OCI-LY1 (cell line): Measurements from ENCODE around the gene FKBP10.

ENCODE experiments used
- H2AFZ ChIP-seq: fragments of 200-600 bp; sonication (generic), shearing (Covaris generic); 2 replicates; pipeline ENCODE4 v1.6.0; 2014; ENCODE audit warnings: antibody characterized with exemption, mild to moderate bottlenecking, low read length
- H3F3A ChIP-seq: fragments of 200-600 bp; sonication (generic), shearing (Covaris generic); 2 replicates; pipeline ENCODE4 v1.6.0; 2014; ENCODE audit warnings: mild to moderate bottlenecking, antibody characterized with exemption, low read length, moderate library complexity; ENCODE audit not compliant: insufficient read depth
- H3K27ac ChIP-seq: fragments of 200-600 bp; sonication (generic); 2 replicates; pipeline ENCODE4 v1.5.1; 2014; ENCODE audit warnings: low read length, mixed run types, mild to moderate bottlenecking, low read depth; ENCODE audit not compliant: poor library complexity, severe bottlenecking
- H3K27me3 ChIP-seq: fragments of 200-600 bp; sonication (generic); 2 replicates; pipeline ENCODE4 v1.6.0; 2014; ENCODE audit warnings: antibody characterized with exemption, mild to moderate bottlenecking, low read length, moderate library complexity; ENCODE audit not compliant: insufficient read depth
- H3K36me3 ChIP-seq: fragments of 200-600 bp; sonication (generic); 2 replicates; pipeline ENCODE4 v1.6.1; 2014; ENCODE audit warnings: mild to moderate bottlenecking, antibody characterized with exemption, low read length, moderate library complexity, mixed read lengths; ENCODE audit not compliant: insufficient read depth
- H3K4me1 ChIP-seq: fragments of 200-600 bp; sonication (generic); 2 replicates; pipeline ENCODE4 v1.5.1; 2014; ENCODE audit warnings: mild to moderate bottlenecking, low read length, moderate library complexity; ENCODE audit not compliant: insufficient read depth, severe bottlenecking
- H3K4me2 ChIP-seq: fragments of 200-600 bp; sonication (generic), shearing (Covaris generic); 2 replicates; pipeline ENCODE4 v1.6.1; 2014; ENCODE audit warnings: low read length
- H3K4me3 ChIP-seq: fragments of 200-600 bp; sonication (generic); 2 replicates; pipeline ENCODE4 v1.5.1; 2014; ENCODE audit warnings: low read length, low read depth, mild to moderate bottlenecking, mixed read lengths; ENCODE audit not compliant: poor library complexity, severe bottlenecking
- H3K79me2 ChIP-seq: fragments of 200-600 bp; shearing (Covaris generic); 2 replicates; pipeline ENCODE4 v1.6.1; 2016; ENCODE audit warnings: mixed run types, low read length, mixed read lengths; ENCODE audit not compliant: insufficient read depth
- H3K9ac ChIP-seq: fragments of 200-600 bp; sonication (generic), shearing (Covaris generic); 2 replicates; pipeline ENCODE4 v1.6.1; 2014; ENCODE audit warnings: mild to moderate bottlenecking, low read length, mixed read lengths
- H3K9me2 ChIP-seq: fragments of 200-600 bp; sonication (generic), shearing (Covaris generic); 2 replicates; pipeline ENCODE4 v1.6.1; 2014; ENCODE audit warnings: low read depth, mild to moderate bottlenecking, low read length, mixed read lengths
- H3K9me3 ChIP-seq: fragments of 200-600 bp; shearing (Covaris generic); 2 replicates; pipeline ENCODE4 v1.6.1; 2014; ENCODE audit warnings: low read length, mixed read lengths
- H4K20me1 ChIP-seq: fragments of 200-600 bp; sonication (generic), shearing (Covaris generic); 2 replicates; pipeline ENCODE4 v1.6.0; 2016; ENCODE audit warnings: mild to moderate bottlenecking, low read length; ENCODE audit not compliant: insufficient read depth
- CTCF ChIP-seq: fragments of 200-600 bp; sonication (generic), shearing (Covaris generic); IDR thresholded peaks from 2 replicates; pipeline ENCODE4 v1.5.1; 2017; ENCODE audit warnings: mild to moderate bottlenecking, antibody characterized with exemption, low read length, moderate library complexity, mixed read lengths
- EZH2 ChIP-seq: fragments of 200-600 bp; sonication (generic), shearing (Covaris generic); IDR thresholded peaks from 2 replicates; pipeline ENCODE4 v1.8.0; 2017; ENCODE audit warnings: borderline replicate concordance, mixed run types, mild to moderate bottlenecking, antibody characterized with exemption, low read length, moderate library complexity, mixed read lengths

FKBP10 gene

DNA sequence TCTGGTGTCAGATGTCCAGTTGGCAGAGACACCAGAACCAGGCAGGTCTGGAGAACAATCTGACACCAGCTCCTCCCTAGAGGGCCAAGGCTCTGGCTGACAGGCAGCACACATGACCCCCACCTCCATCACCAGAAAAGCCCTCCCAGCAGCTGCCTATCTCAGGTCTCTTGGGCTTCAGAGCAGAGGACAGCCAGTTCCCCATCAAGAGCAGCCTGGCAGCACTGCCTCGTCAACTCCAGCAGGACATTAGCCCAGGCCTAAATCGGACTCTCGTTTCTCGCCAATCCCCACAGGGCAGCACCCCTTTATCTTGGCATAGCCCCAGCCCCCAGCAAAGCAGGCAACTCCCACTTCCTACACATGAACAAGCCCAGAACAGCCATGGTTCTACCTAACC is 30.7 kb upstream of the FKBP10 start:
- Histone ChIP-seq H3K27me3 (no peaks in the 10 kb centered on the region; the same call in 1 of the 2 replicates), H3F3A (no peaks in the 10 kb centered on the region), H3K36me3 (no peaks in the 10 kb centered on the region), H3K4me2 (no peak overlapping the region), H4K20me1 (no peaks in the 10 kb centered on the region), H3K9me3 (no peaks in the 10 kb centered on the region), H3K27ac (no peak overlapping the region), H3K4me3 (no peak overlapping the region), H3K9me2 (no peaks in the 10 kb centered on the region), H3K9ac (no peak overlapping the region), H3K4me1 (peaks cover 16% of the 10 kb centered on the region), H2AFZ (no peak overlapping the region), H3K79me2 (no peaks in the 10 kb centered on the region)
- no peak for TF ChIP-seq CTCF
- no peak for TF ChIP-seq EZH2

- Histone ChIP-seq H3K36me3 (no peaks in the 10 kb centered on the region), H3K4me2 (no peak overlapping the region), H3K27me3 (no peaks in the 10 kb centered on the region; the same call in 1 of the 2 replicates), H3K9ac (no peak overlapping the region), H3K9me2 (no peaks in the 10 kb centered on the region), H3K27ac (no peak overlapping the region), H2AFZ (no peak overlapping the region), H4K20me1 (no peaks in the 10 kb centered on the region), H3K9me3 (no peaks in the 10 kb centered on the region), H3K79me2 (no peaks in the 10 kb centered on the region), H3K4me1 (peaks cover 16% of the 10 kb centered on the region), H3F3A (no peaks in the 10 kb centered on the region), H3K4me3 (no peak overlapping the region)
- TF ChIP-seq EZH2 (no peak), CTCF (no peak)
These were observed 28.5 kb upstream of the FKBP10 start for GRCh38 chr17:41784207-41784744.

- H3F3A ChIP-seq, result no peaks in the 10 kb centered on the region
- no peaks in the 10 kb centered on the region for H3K36me3 ChIP-seq
- H3K4me2 ChIP-seq, result peak overlapping the region; percentile 64
- H3K4me3 ChIP-seq, result peak overlapping the region; percentile 58
- H4K20me1 ChIP-seq, result no peaks in the 10 kb centered on the region
- H3K4me1 ChIP-seq, result peaks cover 16% of the 10 kb centered on the region
- no peak overlapping the region for H2AFZ ChIP-seq
- H3K79me2 ChIP-seq, result no peaks in the 10 kb centered on the region
- no peak overlapping the region for H3K9ac ChIP-seq
- TF ChIP-seq EZH2 (no peak), CTCF (no peak)
- no peaks in the 10 kb centered on the region for H3K9me2 ChIP-seq
- H3K9me3 ChIP-seq, result no peaks in the 10 kb centered on the region
- no peak overlapping the region for H3K27ac ChIP-seq
- no peaks in the 10 kb centered on the region; the same call in 1 of the 2 replicates for H3K27me3 ChIP-seq
These were observed 27.5 kb upstream of the FKBP10 start for GRCh38 chr17:41785091-41785858.
